ENCODE measurements around the gene KIFC1. TPM values are rescaled to one million over a fixed set of nuclear protein-coding genes. Genes with fewer than 3 reads are reported as not detected.
"Not testable (repeated sequence)": the region's sequence is repeated elsewhere in the genome, so short reads cannot be mapped to it uniquely, and the experiment has no call there.

Gene KIFC1, protein sequence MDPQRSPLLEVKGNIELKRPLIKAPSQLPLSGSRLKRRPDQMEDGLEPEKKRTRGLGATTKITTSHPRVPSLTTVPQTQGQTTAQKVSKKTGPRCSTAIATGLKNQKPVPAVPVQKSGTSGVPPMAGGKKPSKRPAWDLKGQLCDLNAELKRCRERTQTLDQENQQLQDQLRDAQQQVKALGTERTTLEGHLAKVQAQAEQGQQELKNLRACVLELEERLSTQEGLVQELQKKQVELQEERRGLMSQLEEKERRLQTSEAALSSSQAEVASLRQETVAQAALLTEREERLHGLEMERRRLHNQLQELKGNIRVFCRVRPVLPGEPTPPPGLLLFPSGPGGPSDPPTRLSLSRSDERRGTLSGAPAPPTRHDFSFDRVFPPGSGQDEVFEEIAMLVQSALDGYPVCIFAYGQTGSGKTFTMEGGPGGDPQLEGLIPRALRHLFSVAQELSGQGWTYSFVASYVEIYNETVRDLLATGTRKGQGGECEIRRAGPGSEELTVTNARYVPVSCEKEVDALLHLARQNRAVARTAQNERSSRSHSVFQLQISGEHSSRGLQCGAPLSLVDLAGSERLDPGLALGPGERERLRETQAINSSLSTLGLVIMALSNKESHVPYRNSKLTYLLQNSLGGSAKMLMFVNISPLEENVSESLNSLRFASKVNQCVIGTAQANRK
- 29.9 TPM for polyA plus RNA-seq (2012; ENCODE audit: missing spikeins)

DNA sequence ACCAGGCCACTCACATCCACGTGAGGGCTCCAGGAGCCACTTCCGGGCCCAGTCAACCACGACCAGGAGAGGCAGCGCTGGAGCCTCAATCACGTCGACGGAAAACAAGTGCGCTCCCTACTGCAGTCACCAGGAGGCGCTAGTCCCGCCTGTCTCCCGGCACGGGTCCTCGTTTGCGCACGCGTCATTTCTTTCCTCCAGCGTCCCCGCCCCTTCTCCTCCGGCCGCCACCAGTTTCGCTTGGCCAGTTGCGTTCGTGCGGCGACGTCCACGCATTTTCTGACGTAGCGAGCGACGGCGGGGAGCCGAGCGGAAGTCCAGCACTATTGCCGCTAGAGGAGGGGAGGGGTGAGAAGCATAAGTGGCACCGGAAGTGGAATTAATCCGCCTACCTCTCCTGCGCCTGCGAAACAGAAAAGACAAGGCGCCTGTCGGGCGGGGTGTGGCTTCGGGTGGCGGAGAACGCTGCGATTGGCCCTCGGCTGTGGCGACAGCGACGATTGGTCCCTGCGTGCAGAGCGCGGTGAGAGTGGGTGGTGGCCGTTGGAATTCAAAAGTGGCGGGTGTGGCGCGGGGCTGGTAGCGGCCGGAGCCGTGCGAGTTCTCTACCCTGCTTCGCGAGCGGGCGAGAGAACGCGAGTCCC is at the start of gene KIFC1:
KIFC1 (plus strand) TSS at position 546 of the 644 bp plus-strand sequence. CDS start 163 bp downstream, outside the sequence.
- peak; percentile 99 for FAIRE-seq
- peak; percentile 91 for DNase-seq (ENCODE audit: insufficient read length)
- TF ChIP-seq POLR2A (IDR thresholded peaks at IDR 0.05; ENCODE audit: low read depth, low read length): no peak
- TF ChIP-seq POLR2AphosphoS5 (IDR thresholded peaks at IDR 0.05; ENCODE audit: low read depth, low read length): no peak
- no peak for TF ChIP-seq TAF1 (IDR thresholded peaks at IDR 0.05; ENCODE audit: borderline replicate concordance, low read depth, low read length)

DNA sequence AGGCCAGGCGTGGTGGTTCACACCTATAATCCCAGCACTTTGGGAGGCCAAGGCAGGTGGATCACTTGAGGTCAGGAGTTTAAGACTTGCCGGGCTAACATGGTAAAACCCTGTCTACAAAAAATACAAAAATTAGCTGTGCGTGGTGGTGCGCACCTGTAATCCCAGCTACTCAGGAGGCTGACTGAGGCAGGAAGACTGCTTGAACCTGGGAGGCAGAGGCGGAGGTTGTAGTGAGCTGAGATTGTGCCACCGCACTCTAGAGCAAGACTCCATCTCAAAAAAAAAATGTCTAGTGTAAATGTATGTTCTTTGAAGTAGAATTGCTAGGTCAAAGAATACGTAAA is 48.0 kb upstream of the KIFC1 start:
- not testable (repeated sequence) for FAIRE-seq; DNase-seq (ENCODE audit: insufficient read length)

DNA sequence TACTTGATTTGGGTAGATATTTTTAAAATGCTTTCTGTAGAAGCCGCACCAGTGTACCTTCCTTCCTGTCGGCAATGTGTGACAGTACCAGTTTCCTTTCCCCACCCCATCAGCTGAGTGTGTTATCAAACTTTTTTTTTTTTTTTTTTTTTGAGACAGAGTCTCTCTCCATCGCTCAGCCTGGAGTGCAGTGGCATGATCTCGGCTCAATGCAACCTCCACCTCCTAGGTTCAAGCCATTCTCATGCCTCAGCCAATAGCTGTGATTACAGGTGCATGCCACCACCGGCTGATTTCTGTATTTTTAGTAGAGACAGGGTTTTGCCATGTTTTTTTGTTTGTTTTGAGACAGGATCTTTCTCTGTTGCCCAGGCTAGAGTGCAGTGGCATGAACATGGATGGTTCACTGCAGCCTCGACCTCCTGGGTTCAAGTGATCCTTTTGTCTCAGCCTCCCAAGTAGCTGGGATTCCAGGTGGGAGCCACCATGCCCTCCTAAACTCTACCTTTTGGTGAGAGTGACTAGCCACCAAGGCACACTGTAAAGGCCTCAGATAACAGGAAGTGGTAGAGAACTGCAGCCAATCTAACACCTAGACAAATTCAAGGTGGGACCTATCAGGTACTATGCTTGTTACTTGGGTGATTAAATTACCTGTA is 47.5 kb upstream of the KIFC1 start:
- no peak for TF ChIP-seq TAF1 (IDR thresholded peaks at IDR 0.05; ENCODE audit: borderline replicate concordance, low read depth, low read length)
- no peak for TF ChIP-seq POLR2A (IDR thresholded peaks at IDR 0.05; ENCODE audit: low read depth, low read length)
- no peak for TF ChIP-seq POLR2AphosphoS5 (IDR thresholded peaks at IDR 0.05; ENCODE audit: low read depth, low read length)
- DNase-seq (ENCODE audit: insufficient read length) (no peak), FAIRE-seq (peak; percentile 73)

DNA sequence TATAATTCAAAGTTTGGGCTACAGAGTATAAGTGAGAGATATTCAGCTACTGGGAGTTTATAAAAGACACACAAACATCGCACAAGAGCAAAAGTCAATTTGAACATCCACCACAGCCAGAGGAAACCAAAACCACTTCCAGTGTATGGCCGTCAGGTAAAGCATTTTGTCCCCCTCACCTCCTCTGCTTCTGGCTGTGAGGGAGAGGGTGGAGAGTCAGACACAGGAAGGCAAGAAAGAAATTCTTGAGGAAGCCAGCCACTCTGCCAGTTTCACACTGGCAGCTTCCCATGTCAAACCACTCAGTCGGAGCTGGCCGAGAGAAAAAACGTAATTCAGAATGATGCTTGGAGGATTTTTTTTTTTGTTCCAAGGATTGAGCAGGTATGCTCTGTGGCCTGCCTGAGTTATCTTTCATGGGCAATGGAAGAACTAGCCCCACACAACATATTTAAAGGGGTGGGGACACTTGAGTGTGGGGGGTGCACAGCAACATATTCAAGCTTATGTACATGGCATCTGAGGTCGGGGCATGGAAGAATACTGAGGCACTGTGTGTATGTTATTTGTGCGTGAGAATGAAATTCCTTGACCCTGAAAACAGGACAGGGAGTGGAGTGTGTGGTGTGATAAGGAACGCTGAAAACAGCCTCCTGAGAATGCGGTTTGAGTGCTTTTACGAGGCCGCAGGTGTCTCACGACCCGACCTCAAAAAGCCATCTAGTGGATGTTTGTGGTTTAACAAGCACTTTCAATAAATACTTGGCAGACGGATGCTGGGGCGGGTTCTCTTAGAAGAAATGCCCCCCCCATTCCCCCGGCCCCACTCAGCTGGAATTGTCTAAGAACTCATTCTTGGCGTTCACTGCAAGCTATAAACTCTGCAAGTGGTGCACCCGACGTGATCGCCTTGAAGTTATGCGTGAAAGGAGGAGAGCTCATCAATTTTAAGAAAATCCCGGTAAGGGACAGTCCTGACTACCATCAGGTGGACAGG is 46.6 kb upstream of the KIFC1 start:
- peak; percentile 67 for FAIRE-seq
- DNase-seq (ENCODE audit: insufficient read length): no peak
- TF ChIP-seq POLR2AphosphoS5 (IDR thresholded peaks at IDR 0.05; ENCODE audit: low read depth, low read length) (no peak), POLR2A (IDR thresholded peaks at IDR 0.05; ENCODE audit: low read depth, low read length) (no peak), TAF1 (IDR thresholded peaks at IDR 0.05; ENCODE audit: borderline replicate concordance, low read depth, low read length) (no peak)

DNA sequence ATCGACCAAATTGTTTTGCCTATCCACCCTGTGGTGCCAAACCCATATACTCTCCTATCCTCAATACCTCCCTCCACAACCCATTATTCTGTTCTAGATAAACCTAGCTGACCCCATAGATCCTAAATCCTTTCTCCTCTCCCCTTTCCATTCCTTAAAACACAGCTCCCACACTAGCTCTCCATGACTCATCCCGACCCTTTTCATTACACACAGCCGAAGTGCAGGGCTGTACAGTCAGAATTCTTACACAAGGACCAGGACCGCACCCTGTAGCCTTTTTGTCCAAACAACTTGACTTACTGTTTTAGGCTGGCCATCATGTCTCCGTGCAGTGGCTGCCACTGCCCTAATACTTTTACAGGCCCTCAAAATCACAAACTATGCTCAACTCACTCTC is 44.7 kb upstream of the KIFC1 start:
- FAIRE-seq; DNase-seq (ENCODE audit: insufficient read length): not testable (repeated sequence)

DNA sequence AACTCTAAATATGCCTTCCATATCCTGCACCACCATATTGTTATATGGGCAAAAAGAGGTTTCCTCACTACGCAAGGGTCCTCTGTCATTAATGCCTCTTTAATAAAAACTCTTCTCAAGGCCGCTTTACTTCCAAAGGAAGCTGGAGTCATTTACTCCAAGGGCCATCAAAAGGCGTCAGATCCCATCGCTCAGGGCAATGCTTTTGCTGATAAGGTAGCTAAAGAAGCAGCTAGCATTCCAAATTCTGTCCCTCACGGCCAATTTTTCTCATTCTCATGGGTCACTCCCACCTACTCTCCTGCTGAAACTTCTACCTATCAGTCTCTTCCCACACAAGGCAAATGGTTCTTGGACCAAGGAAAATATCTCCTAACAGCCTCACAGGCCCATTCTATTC is 43.8 kb upstream of the KIFC1 start:
- TF ChIP-seq POLR2A (IDR thresholded peaks at IDR 0.05; ENCODE audit: low read depth, low read length): no peak
- no peak for TF ChIP-seq POLR2AphosphoS5 (IDR thresholded peaks at IDR 0.05; ENCODE audit: low read depth, low read length)
- no peak for TF ChIP-seq TAF1 (IDR thresholded peaks at IDR 0.05; ENCODE audit: borderline replicate concordance, low read depth, low read length)
- DNase-seq (ENCODE audit: insufficient read length): no peak
- FAIRE-seq: no peak

DNA sequence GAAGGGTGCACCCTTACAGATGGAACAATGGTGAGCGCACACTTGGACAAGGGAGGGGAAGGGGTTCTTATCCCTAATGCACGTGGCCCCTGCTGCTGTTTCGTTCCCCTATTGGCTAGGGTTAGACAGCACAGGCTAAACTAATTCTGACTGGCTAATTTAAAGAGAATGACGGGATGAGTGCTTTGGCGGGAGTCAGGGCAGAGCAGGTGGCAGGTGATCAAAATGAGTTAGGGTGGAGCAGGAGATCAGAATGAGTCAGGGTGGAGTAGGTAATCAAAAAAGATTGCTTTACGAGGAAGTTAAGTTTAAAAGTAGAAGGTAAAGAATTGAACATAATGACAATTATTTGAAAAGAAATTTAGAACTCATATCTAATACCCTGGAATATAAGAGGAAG is 35.8 kb upstream of the KIFC1 start:
- FAIRE-seq; DNase-seq (ENCODE audit: insufficient read length): not testable (repeated sequence)

DNA sequence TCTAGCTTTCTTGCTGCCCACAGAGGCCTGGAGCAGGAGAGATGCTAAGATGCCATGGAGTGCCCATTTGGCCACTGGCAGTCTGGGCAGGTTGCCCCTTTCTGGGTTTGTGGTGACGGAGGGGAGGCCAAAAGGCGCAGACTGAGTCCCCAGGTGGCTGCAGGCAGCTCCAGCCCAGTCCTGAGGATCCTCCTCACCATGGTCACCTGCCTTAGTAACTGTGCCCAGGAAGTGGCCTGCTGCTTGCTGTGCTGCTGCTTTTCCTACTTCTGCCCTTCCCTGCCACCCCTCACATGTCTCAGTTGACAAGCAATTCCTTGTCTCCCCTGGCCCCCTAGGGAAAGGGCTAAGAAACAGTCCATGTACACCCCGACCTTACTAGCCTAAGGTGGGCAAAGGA is 35.3 kb upstream of the KIFC1 start:
- DNase-seq (ENCODE audit: insufficient read length): no peak
- TF ChIP-seq POLR2AphosphoS5 (IDR thresholded peaks at IDR 0.05; ENCODE audit: low read depth, low read length) (no peak), TAF1 (IDR thresholded peaks at IDR 0.05; ENCODE audit: borderline replicate concordance, low read depth, low read length) (no peak), POLR2A (IDR thresholded peaks at IDR 0.05; ENCODE audit: low read depth, low read length) (no peak)
- no peak for FAIRE-seq

DNA sequence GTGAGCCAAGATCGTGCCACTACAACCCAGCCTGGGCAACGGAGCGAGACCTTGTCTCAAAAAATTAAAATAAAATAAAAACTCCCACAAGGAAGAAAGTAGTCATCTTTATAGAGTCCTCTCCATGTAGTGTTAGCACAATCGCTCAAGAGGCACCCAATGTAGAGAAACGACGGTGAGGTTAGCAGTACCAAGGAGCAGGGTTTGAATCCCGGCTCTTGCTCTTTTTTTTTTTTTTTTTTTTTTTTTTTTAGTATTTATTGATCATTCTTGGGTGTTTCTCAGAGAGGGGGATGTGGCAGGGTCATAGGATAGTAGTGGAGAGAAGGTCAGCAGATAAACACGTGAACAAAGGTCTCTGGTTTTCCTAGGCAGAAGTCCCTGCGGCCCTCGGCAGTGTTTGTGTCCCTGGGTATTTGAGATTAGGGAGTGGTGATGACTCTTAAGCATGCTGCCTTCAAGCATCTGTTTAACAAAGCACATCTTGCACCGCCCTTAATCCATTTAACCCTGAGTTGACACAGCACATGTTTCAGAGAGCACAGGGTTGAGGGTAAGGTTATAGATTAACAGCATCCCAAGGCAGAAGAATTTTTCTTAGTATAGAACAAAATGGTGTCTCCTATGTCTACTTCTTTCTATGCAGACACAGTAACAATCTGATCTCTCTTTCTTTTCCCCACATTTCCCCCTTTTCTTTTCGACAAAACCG is 34.3 kb upstream of the KIFC1 start:
- DNase-seq (ENCODE audit: insufficient read length); FAIRE-seq: not testable (repeated sequence)

DNA sequence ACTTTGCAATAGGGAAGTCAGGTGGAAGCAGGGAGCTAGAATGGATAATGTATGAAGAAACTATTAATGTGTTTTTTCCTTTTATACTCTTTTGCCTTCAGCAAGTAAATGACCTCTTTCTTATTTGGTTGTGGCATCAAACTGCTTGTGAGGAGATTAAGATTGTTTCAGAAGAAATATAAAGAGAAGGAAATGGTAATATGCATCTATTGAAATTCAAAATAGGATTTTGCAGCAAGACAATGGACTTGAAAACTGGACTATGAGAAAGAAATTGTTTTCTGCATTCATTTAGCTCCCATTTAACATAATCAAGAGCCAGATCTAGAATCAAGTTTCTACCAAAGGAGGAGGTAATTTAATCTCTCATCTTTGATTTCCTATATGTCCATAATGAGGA is 32.3 kb upstream of the KIFC1 start:
- TF ChIP-seq POLR2AphosphoS5 (IDR thresholded peaks at IDR 0.05; ENCODE audit: low read depth, low read length) (no peak), POLR2A (IDR thresholded peaks at IDR 0.05; ENCODE audit: low read depth, low read length) (no peak), TAF1 (IDR thresholded peaks at IDR 0.05; ENCODE audit: borderline replicate concordance, low read depth, low read length) (no peak)
- no peak for DNase-seq (ENCODE audit: insufficient read length)
- FAIRE-seq: no peak

DNA sequence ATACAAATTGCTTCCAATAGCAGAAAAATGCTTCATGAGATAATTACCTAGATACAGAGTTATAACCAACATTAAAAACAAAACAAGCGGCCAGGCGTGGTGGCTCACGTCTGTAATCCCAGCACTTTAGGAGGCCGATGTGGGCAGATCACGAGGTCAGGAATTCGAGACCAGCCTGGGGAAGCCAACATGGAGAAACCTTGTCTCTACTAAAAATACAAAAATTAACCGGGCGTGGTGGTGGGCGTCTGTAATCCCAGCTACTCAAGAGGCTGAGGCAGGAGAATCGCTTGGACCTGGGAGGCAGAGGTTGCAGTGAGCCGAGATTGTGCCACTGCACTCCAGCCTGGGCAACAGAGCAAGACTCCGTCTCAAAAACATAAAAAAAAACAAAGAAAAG is 28.1 kb upstream of the KIFC1 start:
- not testable (repeated sequence) for DNase-seq (ENCODE audit: insufficient read length)

DNA sequence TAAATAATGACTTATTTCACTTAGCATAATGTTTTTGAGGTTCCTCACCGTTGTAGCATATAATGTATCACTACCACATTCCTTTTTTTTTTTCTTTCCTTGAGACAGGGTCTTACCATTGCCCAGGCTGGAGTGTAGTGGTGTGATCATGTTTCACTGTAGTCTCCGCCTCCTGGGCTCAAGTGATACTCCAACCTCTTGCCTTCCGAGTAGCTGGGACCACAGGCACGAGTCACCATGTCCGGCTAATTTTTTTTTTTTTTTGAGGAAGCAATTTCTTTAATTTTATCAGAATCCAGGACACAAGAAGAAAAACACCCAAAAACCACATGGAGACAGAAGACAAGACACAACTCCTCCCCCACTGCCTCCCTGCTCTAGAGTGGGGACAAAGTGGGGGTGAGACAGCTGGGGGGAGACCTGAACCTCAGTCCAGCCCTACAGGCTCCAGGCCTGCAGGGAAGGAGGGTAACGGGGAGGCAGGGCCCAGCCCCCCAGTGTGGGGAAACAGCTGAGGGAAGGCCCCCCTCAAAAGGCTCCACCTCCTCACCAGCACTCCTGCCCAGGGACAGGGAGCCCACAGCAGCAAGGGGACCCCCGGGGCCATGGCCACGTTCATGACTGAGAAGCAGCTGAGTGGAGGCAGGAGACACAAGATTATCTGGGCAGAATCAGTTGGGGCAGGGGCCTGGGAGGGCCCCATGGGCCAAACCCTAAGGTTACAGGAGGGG is 27.0 kb upstream of the KIFC1 start:
- DNase-seq (ENCODE audit: insufficient read length); FAIRE-seq: not testable (repeated sequence)

More for the DNA sequence above, 28.1 kb upstream of the KIFC1 start:
- not testable (repeated sequence) for FAIRE-seq

DNA sequence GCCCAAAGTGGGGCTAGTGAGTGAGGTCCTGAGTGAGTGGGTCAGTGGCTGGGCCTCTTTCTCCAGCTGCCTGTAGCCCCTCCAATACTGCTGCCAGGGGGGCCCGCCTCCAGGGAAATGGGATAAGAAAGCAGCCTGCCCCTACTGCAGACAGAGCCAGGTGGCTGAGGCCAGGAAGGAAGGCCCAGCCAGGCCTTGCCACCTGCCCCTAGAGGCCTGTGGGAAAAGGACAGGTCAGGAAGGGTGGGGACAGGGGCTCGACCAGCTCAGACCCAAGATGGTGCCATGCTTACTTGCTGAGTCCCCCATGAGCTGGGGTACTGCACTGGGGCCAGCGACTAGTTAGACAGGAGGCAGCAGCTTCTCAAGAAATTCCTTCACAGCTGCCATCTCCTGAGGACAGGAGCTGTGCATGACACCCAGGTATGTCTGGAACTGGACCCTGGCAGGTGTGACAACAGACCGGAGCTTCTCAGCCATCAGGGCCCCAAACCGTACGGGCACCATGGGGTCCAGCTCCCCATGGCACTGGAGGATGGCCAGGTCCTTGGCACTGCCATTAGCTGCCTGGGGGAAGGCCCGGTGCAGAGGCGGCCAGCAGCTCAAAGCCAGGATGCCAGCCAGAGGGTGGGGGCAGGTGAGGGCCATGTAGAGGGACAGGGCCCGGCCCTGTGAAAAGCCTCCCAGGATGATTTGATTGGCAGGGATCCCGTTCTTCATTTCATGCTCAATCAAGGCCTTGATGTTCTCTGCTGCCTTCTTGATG is 26.2 kb upstream of the KIFC1 start:
- not testable (repeated sequence) for FAIRE-seq; DNase-seq (ENCODE audit: insufficient read length)
